Gastrocnemius medialis (tissue), 4 donors: ENCODE measurements around the gene PLXND1. TPM values are rescaled to one million over a fixed set of nuclear protein-coding genes. Genes with fewer than 3 reads are reported as not detected.
A peak's percentile ranks its signal among the peaks of the same experiment; 100 is the strongest.

Experiments
- ATAC-seq, 2 donors: fragments of 150-250 bp; one replicate each; pipeline ENCODE4 v1.9.1; 2016
- DNase-seq, 2 donors: peaks; one replicate each; pipeline ENCODE4 v3.0.0-alpha.2; 2019
- H3K27ac ChIP-seq, 4 donors: fragments of 200-600 bp; sonication (generic); 1 replicate in 1 of 4; 2 replicates in 3 of 4; pipeline ENCODE4 v1.5.1; 2016 to 2018; ENCODE audit warnings: mild to moderate bottlenecking in 2 of 4, moderate library complexity in 1 of 4
- H3K27me3 ChIP-seq, 3 donors: fragments of 200-600 bp; sonication (generic) in 2 of 3; 1 replicate in 1 of 3; 2 replicates in 2 of 3; pipeline versions ENCODE4 v1.5.1 to v1.6.0; 2016 to 2019; ENCODE audit warnings: mild to moderate bottlenecking in 1 of 3, moderate library complexity in 1 of 3
- H3K36me3 ChIP-seq, 2 donors: fragments of 200-600 bp; sonication (generic) in 1 of 2; one replicate each; pipeline ENCODE4 v1.5.1; 2017 to 2018
- H3K4me1 ChIP-seq, 2 donors: fragments of 200-600 bp; sonication (generic) in 1 of 2; one replicate each; pipeline ENCODE4 v1.5.1; 2016 to 2017; ENCODE audit warnings: mild to moderate bottlenecking in 2 of 2
- H3K4me3 ChIP-seq, 4 donors: fragments of 200-600 bp; sonication (generic) in 3 of 4; 1 replicate in 1 of 4; 2 replicates in 3 of 4; pipeline ENCODE4 v1.5.1; 2016 to 2019; ENCODE audit warnings: mild to moderate bottlenecking in 2 of 4
- H3K9me3 ChIP-seq, 3 donors: fragments of 200-600 bp; sonication (generic) in 2 of 3; 1 replicate in 1 of 3; 2 replicates in 2 of 3; pipeline ENCODE4 v1.5.1; 2016 to 2019
- CTCF ChIP-seq, 5 experiments: fragments of 450-650 bp in 3 of 5; fragments of 200-600 bp in 2 of 5; sonication (generic) in 2 of 5; IDR thresholded peaks in 4 of 5; conservative IDR thresholded peaks in 1 of 5; 1 replicate in 4 of 5; 2 replicates in 1 of 5; pipeline ENCODE4 v1.5.1; 2016 to 2019; ENCODE audit warnings: antibody characterized with exemption in 5 of 5, mild to moderate bottlenecking in 3 of 5, moderate library complexity in 3 of 5
- POLR2A ChIP-seq, 2 donors: fragments of 450-650 bp; IDR thresholded peaks; one replicate each; pipeline ENCODE4 v1.6.1; 2017; ENCODE audit warnings: antibody characterized with exemption in 2 of 2, mild to moderate bottlenecking in 2 of 2, moderate library complexity in 2 of 2
- in situ Hi-C, 4 donors: fragments of 200-750 bp; cut with MboI; loops; one replicate each; pipeline versions ENCODE4 v1.15.0 to v1.8.0; 2017; ENCODE audit warnings: low sequenced_read_pairs in 4 of 4
- intact Hi-C: fragments of 100-400 bp; cut with DNase I; formaldehyde crosslinking; loops from one replicate; pipeline ENCODE4 v1.15.1; 2023; ENCODE audit warnings: low total_unique reads
- total RNA-seq, 4 donors: library from RNA; depleted of rRNA; stranded (reverse); fragments of >200 nt; gene quantifications; one replicate each; pipeline versions ENCODE4 v1.1.0 to v1.2.3, GENCODE V29; 2016

The PLXND1 gene
- total RNA-seq = 10 to 100 TPM; 15.7 to 70.9 (median 19.9) TPM

GRCh38 chr3:129606636-129607390 lies at the start of gene PLXND1:
Gene PLXND1 (minus strand): TSS chr3:129606676. CDS start chr3:129606639, 37 bp downstream.
- in situ Hi-C loops (no loop called here), intact Hi-C loops (loop anchor here (2.0 to 5.0 kb wide), 2 partner anchors 20 to 115 kb away; no protein-coding TSS in a partner anchor)
- peaks cover 26 to 44% of the 10 kb centered on the region in 2 donors for H3K4me1 ChIP-seq
- H3K27me3 ChIP-seq = peaks cover 0 to 15% (median 6%) of the 10 kb centered on the region in 3 donors
- DNase-seq (peak; percentile 47 to 51), ATAC-seq (peak; percentile 38 to 52)
- H3K4me3 ChIP-seq = peak within 1 kb of the TSS; percentile 61 to 66 (median 62)
- TF ChIP-seq POLR2A (IDR thresholded peaks at IDR 0.05) (peak; percentile 34 to 55), CTCF (IDR thresholded peaks at IDR 0.05 in 4 of 5, conservative IDR thresholded peaks at IDR 0.05 in 1 of 5) (no peak)
- no peaks in the 10 kb centered on the region for H3K9me3 ChIP-seq
- no peaks in the 10 kb centered on the region for H3K36me3 ChIP-seq
- peak within 1 kb of the TSS; percentile 82 to 93 (median 86) for H3K27ac ChIP-seq

- no peak overlapping the region for H3K4me3 ChIP-seq
- intact Hi-C loops = no loop called here
- H3K36me3 ChIP-seq = peaks cover 0 to 11% of the 10 kb centered on the region in 2 donors
- ATAC-seq (no peak), DNase-seq (no peak)
- peak overlapping the region in 3 of 4 donors; percentile 1 to 38 (median 5) for H3K27ac ChIP-seq
- H3K4me1 ChIP-seq = peaks cover 66 to 70% of the 10 kb centered on the region in 2 donors
- no peaks in the 10 kb centered on the region for H3K27me3 ChIP-seq
- no peaks in the 10 kb centered on the region for H3K9me3 ChIP-seq
- TF ChIP-seq POLR2A (IDR thresholded peaks at IDR 0.05) (no peak), CTCF (IDR thresholded peaks at IDR 0.05 in 4 of 5, conservative IDR thresholded peaks at IDR 0.05 in 1 of 5) (no peak)
- in situ Hi-C loops = loop anchor here in 3 of 4 donors (10.0 kb wide), 3 partner anchors 70 to 280 kb away; no protein-coding TSS in a partner anchor
Observed at GRCh38 chr3:129655291-129655700, 48.8 kb upstream of the PLXND1 start.

- DNase-seq (no peak), ATAC-seq (no peak)
- H3K27me3 ChIP-seq = no peaks in the 10 kb centered on the region
- peak overlapping the region in 2 of 4 donors; percentile 1 to 38 for H3K27ac ChIP-seq
- H3K9me3 ChIP-seq = no peaks in the 10 kb centered on the region
- H3K4me1 ChIP-seq = peaks cover 64 to 70% of the 10 kb centered on the region in 2 donors
- intact Hi-C loops = loop anchor here (5.0 kb wide), 2 partner anchors 238 to 278 kb away; partner anchors contain the start of gene TMCC1
- no peak overlapping the region for H3K4me3 ChIP-seq
- no peak for TF ChIP-seq CTCF (IDR thresholded peaks at IDR 0.05 in 4 of 5, conservative IDR thresholded peaks at IDR 0.05 in 1 of 5)
- no peak for TF ChIP-seq POLR2A (IDR thresholded peaks at IDR 0.05)
- in situ Hi-C loops = loop anchor here (5.0 to 10.0 kb wide), 5 partner anchors 71 to 281 kb away; no protein-coding TSS in a partner anchor
- H3K36me3 ChIP-seq = peaks cover 0 to 11% of the 10 kb centered on the region in 2 donors
Observed at GRCh38 chr3:129654131-129654530, 47.7 kb upstream of the PLXND1 start.

- Histone ChIP-seq H3K4me3 (no peak overlapping the region), H3K27me3 (no peaks in the 10 kb centered on the region), H3K4me1 (peaks cover 53 to 61% of the 10 kb centered on the region in 2 donors), H3K27ac (peak overlapping the region; percentile 5 to 20 (median 11)), H3K36me3 (peaks cover 0 to 11% of the 10 kb centered on the region in 2 donors), H3K9me3 (no peaks in the 10 kb centered on the region)
- in situ Hi-C loops = loop anchor here (5.0 to 10.0 kb wide), 5 partner anchors 72 to 282 kb away; no protein-coding TSS in a partner anchor
- ATAC-seq = no peak
- TF ChIP-seq POLR2A (IDR thresholded peaks at IDR 0.05) (no peak), CTCF (IDR thresholded peaks at IDR 0.05 in 4 of 5, conservative IDR thresholded peaks at IDR 0.05 in 1 of 5) (no peak)
- intact Hi-C loops = loop anchor here (5.0 kb wide), 2 partner anchors 239 to 279 kb away; partner anchors contain the start of gene TMCC1
- DNase-seq = no peak
Observed at GRCh38 chr3:129653019-129653418, 46.5 kb upstream of the PLXND1 start.
